Stimulated activated CD4-positive, alpha-beta T cell treated with anti-CD3 and anti-CD28 coated beads, Interleukin-2, amount 100 ng/mL, for 24 hours (primary cell): ENCODE measurements around the gene MIEF1.
A peak's percentile ranks its signal among the peaks of the same experiment; 100 is the strongest.
"Not testable (repeated sequence)": the region's sequence is repeated elsewhere in the genome, so short reads cannot be mapped to it uniquely, and the experiment has no call there.

Experiments
- DNase-seq, 2 donors: peaks; one replicate each; pipeline ENCODE4 v3.0.0-alpha.2; 2020

Gene MIEF1

GRCh38 chr22:39517470-39517869 is 15.4 kb downstream of the MIEF1 start:
- no peak for DNase-seq

- DNase-seq = no peak
Observed at GRCh38 chr22:39518144-39518786, 16.2 kb downstream of the MIEF1 start.

GRCh38 chr22:39518996-39519680 is 17.0 kb downstream of the MIEF1 start:
- DNase-seq = peak; percentile 52

- peak; percentile 95 for DNase-seq
Observed at GRCh38 chr22:39519681-39520225, 17.7 kb downstream of the MIEF1 start.

- peak; percentile 91 to 92 for DNase-seq
Observed at GRCh38 chr22:39520226-39521105, 18.4 kb downstream of the MIEF1 start, which contains the start of gene ATF4. Gene ATF4, plus strand, starts transcription at chr22:39520562. Its CDS starts 884 bp downstream, at chr22:39521446.

GRCh38 chr22:39521106-39521885 is 19.2 kb downstream of the MIEF1 start:
- peak; percentile 27 to 32 for DNase-seq

- DNase-seq = not testable (repeated sequence)
Observed at GRCh38 chr22:39522091-39522490, 20.0 kb downstream of the MIEF1 start.

GRCh38 chr22:39522567-39523300 is 20.6 kb downstream of the MIEF1 start:
- peak; percentile 25 to 38 for DNase-seq

GRCh38 chr22:39524089-39524752 is 22.1 kb downstream of the MIEF1 start:
- DNase-seq = peak in 1 of 2 donors; percentile 25

GRCh38 chr22:39524753-39525657 is 22.9 kb downstream of the MIEF1 start:
- DNase-seq = peak in 1 of 2 donors; percentile 21

- DNase-seq = no peak
Observed at GRCh38 chr22:39525658-39525975, 23.5 kb downstream of the MIEF1 start.

- peak; percentile 32 to 34 for DNase-seq
Observed at GRCh38 chr22:39526736-39527171, 24.7 kb downstream of the MIEF1 start.

- no peak for DNase-seq
Observed at GRCh38 chr22:39527481-39527961, 25.4 kb downstream of the MIEF1 start.

- no peak for DNase-seq
Observed at GRCh38 chr22:39528080-39528661, 26.1 kb downstream of the MIEF1 start.

- DNase-seq = peak; percentile 91 to 93
Observed at GRCh38 chr22:39528681-39529486, 26.8 kb downstream of the MIEF1 start.

- DNase-seq = no peak
Observed at GRCh38 chr22:39529487-39529851, 27.4 kb downstream of the MIEF1 start.

GRCh38 chr22:39530116-39530515 is 28.0 kb downstream of the MIEF1 start:
- no peak for DNase-seq

GRCh38 chr22:39530692-39531331 is 28.7 kb downstream of the MIEF1 start:
- peak in 1 of 2 donors; percentile 13 for DNase-seq
